ENCODE data around the gene KLHL29. TPM values are rescaled to one million over a fixed set of nuclear protein-coding genes. Genes with fewer than 3 reads are reported as not detected.

Gene KLHL29
- total RNA-seq, 1 donor from 2014 or later = 5.5 TPM

- H2AFZ ChIP-seq (ENCODE audit: low read depth, low read length) = no peak overlapping the region
- H3K36me3 ChIP-seq (ENCODE audit: insufficient read depth, low read length) = no peaks in the 10 kb centered on the region
- H3K4me1 Mint-ChIP-seq (ENCODE audit: low read depth, unreplicated experiment) = peaks cover 27% of the 10 kb centered on the region
- no peak overlapping the region for H3K27ac ChIP-seq (ENCODE audit: low read depth, low read length)
- FAIRE-seq (no peak), DNase-seq (ENCODE audit: low read depth) (no peak)
- H3K27me3 ChIP-seq (ENCODE audit: insufficient read depth, low read length) = peaks cover 30% of the 10 kb centered on the region
- no peaks in the 10 kb centered on the region for H3K79me2 ChIP-seq (ENCODE audit: insufficient read depth, low read length)
- no peak overlapping the region for H3K4me3 ChIP-seq (ENCODE audit: insufficient read depth, low read depth, low read length)
- H3K9ac ChIP-seq (ENCODE audit: low read length) = no peak overlapping the region
- H3K4me3 Mint-ChIP-seq (ENCODE audit: unreplicated experiment) = no peak overlapping the region
- peaks cover 4% of the 10 kb centered on the region for H3K36me3 Mint-ChIP-seq (ENCODE audit: low read depth, unreplicated experiment)
- no peak overlapping the region for H3K4me2 ChIP-seq (ENCODE audit: low read length)
- H4K20me1 ChIP-seq (ENCODE audit: insufficient read depth, low read length) = peaks cover 20% of the 10 kb centered on the region
- peaks cover 2% of the 10 kb centered on the region for H3K9me3 Mint-ChIP-seq (ENCODE audit: unreplicated experiment)
- no peaks in the 10 kb centered on the region for H3K9me3 ChIP-seq (ENCODE audit: insufficient read depth, low read depth, low read length)
- TF ChIP-seq, protein P1, sequence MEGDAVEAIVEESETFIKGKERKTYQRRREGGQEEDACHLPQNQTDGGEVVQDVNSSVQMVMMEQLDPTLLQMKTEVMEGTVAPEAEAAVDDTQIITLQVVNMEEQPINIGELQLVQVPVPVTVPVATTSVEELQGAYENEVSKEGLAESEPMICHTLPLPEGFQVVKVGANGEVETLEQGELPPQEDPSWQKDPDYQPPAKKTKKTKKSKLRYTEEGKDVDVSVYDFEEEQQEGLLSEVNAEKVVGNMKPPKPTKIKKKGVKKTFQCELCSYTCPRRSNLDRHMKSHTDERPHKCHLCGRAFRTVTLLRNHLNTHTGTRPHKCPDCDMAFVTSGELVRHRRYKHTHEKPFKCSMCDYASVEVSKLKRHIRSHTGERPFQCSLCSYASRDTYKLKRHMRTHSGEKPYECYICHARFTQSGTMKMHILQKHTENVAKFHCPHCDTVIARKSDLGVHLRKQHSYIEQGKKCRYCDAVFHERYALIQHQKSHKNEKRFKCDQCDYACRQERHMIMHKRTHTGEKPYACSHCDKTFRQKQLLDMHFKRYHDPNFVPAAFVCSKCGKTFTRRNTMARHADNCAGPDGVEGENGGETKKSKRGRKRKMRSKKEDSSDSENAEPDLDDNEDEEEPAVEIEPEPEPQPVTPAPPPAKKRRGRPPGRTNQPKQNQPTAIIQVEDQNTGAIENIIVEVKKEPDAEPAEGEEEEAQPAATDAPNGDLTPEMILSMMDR (IDR thresholded peaks at IDR 0.05; ENCODE audit: insufficient read depth, low read depth, low read length) = no peak
- TF ChIP-seq EZH2 (IDR thresholded peaks at IDR 0.05; ENCODE audit: insufficient read depth, low read length) = no peak
- peaks cover 12% of the 10 kb centered on the region for H3K4me1 ChIP-seq (ENCODE audit: insufficient read depth, low read length)
- H3K27me3 Mint-ChIP-seq (ENCODE audit: low read depth, unreplicated experiment) = peaks cover 70% of the 10 kb centered on the region
- no peak overlapping the region for H3K27ac Mint-ChIP-seq (ENCODE audit: unreplicated experiment)
These were observed 99.3 kb downstream of the KLHL29 start for GRCh38 chr2:23484275-23484674.

- Mint-ChIP-seq H3K36me3 (ENCODE audit: low read depth, unreplicated experiment) (peaks cover 6% of the 10 kb centered on the region), H3K27me3 (ENCODE audit: low read depth, unreplicated experiment) (peaks cover 70% of the 10 kb centered on the region), H3K9me3 (ENCODE audit: unreplicated experiment) (peaks cover 2% of the 10 kb centered on the region), H3K27ac (ENCODE audit: unreplicated experiment) (no peak overlapping the region), H3K4me3 (ENCODE audit: unreplicated experiment) (no peak overlapping the region), H3K4me1 (ENCODE audit: low read depth, unreplicated experiment) (peaks cover 31% of the 10 kb centered on the region)
- Histone ChIP-seq H3K27ac (ENCODE audit: low read depth, low read length) (no peak overlapping the region), H3K4me2 (ENCODE audit: low read length) (no peak overlapping the region), H3K4me3 (ENCODE audit: insufficient read depth, low read depth, low read length) (no peak overlapping the region), H3K36me3 (ENCODE audit: insufficient read depth, low read length) (no peaks in the 10 kb centered on the region), H3K4me1 (ENCODE audit: insufficient read depth, low read length) (peaks cover 12% of the 10 kb centered on the region), H4K20me1 (ENCODE audit: insufficient read depth, low read length) (peaks cover 20% of the 10 kb centered on the region), H2AFZ (ENCODE audit: low read depth, low read length) (no peak overlapping the region), H3K79me2 (ENCODE audit: insufficient read depth, low read length) (no peaks in the 10 kb centered on the region), H3K9me3 (ENCODE audit: insufficient read depth, low read depth, low read length) (no peaks in the 10 kb centered on the region), H3K9ac (ENCODE audit: low read length) (no peak overlapping the region), H3K27me3 (ENCODE audit: insufficient read depth, low read length) (peaks cover 35% of the 10 kb centered on the region)
- no peak for TF ChIP-seq EZH2 (IDR thresholded peaks at IDR 0.05; ENCODE audit: insufficient read depth, low read length)
- TF ChIP-seq, protein P1 (IDR thresholded peaks at IDR 0.05; ENCODE audit: insufficient read depth, low read depth, low read length) = no peak
- FAIRE-seq (no peak), DNase-seq (ENCODE audit: low read depth) (no peak)
These were observed 99.8 kb downstream of the KLHL29 start for GRCh38 chr2:23484767-23485166.

DNA sequence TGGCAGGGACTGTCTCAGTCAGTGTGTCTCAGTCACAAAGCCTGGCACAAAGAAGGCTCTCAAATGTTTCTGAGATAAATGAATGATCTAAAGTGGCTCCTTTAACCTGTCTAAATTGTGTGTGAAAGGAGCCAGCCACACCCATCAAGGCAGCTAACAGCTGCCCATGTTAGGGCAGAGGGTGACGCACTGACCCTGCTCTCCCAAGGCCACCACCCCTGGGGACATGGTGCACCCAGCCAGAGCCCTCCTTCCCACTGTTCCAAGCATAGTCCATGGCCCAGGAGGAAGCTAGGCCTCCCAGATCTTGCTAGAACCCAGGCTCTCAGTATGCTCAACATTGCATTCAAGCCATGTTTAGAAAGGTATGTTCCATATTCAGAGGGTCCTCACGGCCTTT lies 100.3 kb downstream of the KLHL29 start:
- H3K9me3 Mint-ChIP-seq (ENCODE audit: unreplicated experiment) = peaks cover 2% of the 10 kb centered on the region
- Histone ChIP-seq H3K9ac (ENCODE audit: low read length) (no peak overlapping the region), H4K20me1 (ENCODE audit: insufficient read depth, low read length) (peaks cover 20% of the 10 kb centered on the region), H3K79me2 (ENCODE audit: insufficient read depth, low read length) (no peaks in the 10 kb centered on the region), H3K36me3 (ENCODE audit: insufficient read depth, low read length) (no peaks in the 10 kb centered on the region), H2AFZ (ENCODE audit: low read depth, low read length) (no peak overlapping the region), H3K4me1 (ENCODE audit: insufficient read depth, low read length) (peaks cover 12% of the 10 kb centered on the region), H3K9me3 (ENCODE audit: insufficient read depth, low read depth, low read length) (no peaks in the 10 kb centered on the region), H3K27ac (ENCODE audit: low read depth, low read length) (no peak overlapping the region), H3K4me2 (ENCODE audit: low read length) (no peak overlapping the region), H3K27me3 (ENCODE audit: insufficient read depth, low read length) (peaks cover 36% of the 10 kb centered on the region), H3K4me3 (ENCODE audit: insufficient read depth, low read depth, low read length) (no peak overlapping the region)
- no peak overlapping the region for H3K4me3 Mint-ChIP-seq (ENCODE audit: unreplicated experiment)
- H3K4me1 Mint-ChIP-seq (ENCODE audit: low read depth, unreplicated experiment) = peaks cover 31% of the 10 kb centered on the region
- H3K36me3 Mint-ChIP-seq (ENCODE audit: low read depth, unreplicated experiment) = peaks cover 7% of the 10 kb centered on the region
- TF ChIP-seq, protein P1 (IDR thresholded peaks at IDR 0.05; ENCODE audit: insufficient read depth, low read depth, low read length) = no peak
- TF ChIP-seq EZH2 (IDR thresholded peaks at IDR 0.05; ENCODE audit: insufficient read depth, low read length) = no peak
- peaks cover 73% of the 10 kb centered on the region for H3K27me3 Mint-ChIP-seq (ENCODE audit: low read depth, unreplicated experiment)
- FAIRE-seq = no peak
- H3K27ac Mint-ChIP-seq (ENCODE audit: unreplicated experiment) = no peak overlapping the region
- no peak for DNase-seq (ENCODE audit: low read depth)
